ENCODE measurements around the gene SHISAL2A. TPM values are rescaled to one million over a fixed set of nuclear protein-coding genes. Genes with fewer than 3 reads are reported as not detected.

Gene SHISAL2A
- total RNA-seq, 2 experiments from 2014 or later, result 25.9 to 28.4 TPM

GRCh38 chr1:52653207-52653849 lies 20.4 kb downstream of the SHISAL2A start:
- intact Hi-C loops (cut with DNase I, micrococcal nuclease), result no loop called here
- DNase-seq (no peak), ATAC-seq (ENCODE audit: poor library complexity) (no peak)
- peak overlapping the region; percentile 70 for H3K27ac Mint-ChIP-seq
- H3K36me3 ChIP-seq (ENCODE audit: insufficient read depth, low read length), result peaks cover 54% of the 10 kb centered on the region
- no peaks in the 10 kb centered on the region for H3K27me3 ChIP-seq (ENCODE audit: control insufficient read depth in 1 of 2, insufficient read depth in 2 of 2, low read length in 2 of 2)
- H3K36me3 Mint-ChIP-seq (ENCODE audit: low read depth), result peaks cover 82% of the 10 kb centered on the region
- peaks cover 31% of the 10 kb centered on the region for H3K4me1 Mint-ChIP-seq (ENCODE audit: low read depth)
- POLR2A ChIA-PET, result interaction anchor here (1.2 kb wide), 1 partner anchor 20 kb away, joined by 3 read pairs; no protein-coding TSS in a partner anchor
- H3K9me3 ChIP-seq (ENCODE audit: control insufficient read depth in 1 of 2, insufficient read depth in 1 of 2, low read length in 2 of 2), result no peaks in the 10 kb centered on the region
- CTCF ChIA-PET, result no interaction called here
- H3K4me1 ChIP-seq (ENCODE audit: insufficient read depth, low read length), result no peaks in the 10 kb centered on the region
- H3K4me3 ChIP-seq (ENCODE audit: low read length), result no peak overlapping the region
- H3K27ac ChIP-seq (ENCODE audit: low read depth in 1 of 2, low read length in 2 of 2), result no peak overlapping the region
- TF ChIP-seq, protein P1, sequence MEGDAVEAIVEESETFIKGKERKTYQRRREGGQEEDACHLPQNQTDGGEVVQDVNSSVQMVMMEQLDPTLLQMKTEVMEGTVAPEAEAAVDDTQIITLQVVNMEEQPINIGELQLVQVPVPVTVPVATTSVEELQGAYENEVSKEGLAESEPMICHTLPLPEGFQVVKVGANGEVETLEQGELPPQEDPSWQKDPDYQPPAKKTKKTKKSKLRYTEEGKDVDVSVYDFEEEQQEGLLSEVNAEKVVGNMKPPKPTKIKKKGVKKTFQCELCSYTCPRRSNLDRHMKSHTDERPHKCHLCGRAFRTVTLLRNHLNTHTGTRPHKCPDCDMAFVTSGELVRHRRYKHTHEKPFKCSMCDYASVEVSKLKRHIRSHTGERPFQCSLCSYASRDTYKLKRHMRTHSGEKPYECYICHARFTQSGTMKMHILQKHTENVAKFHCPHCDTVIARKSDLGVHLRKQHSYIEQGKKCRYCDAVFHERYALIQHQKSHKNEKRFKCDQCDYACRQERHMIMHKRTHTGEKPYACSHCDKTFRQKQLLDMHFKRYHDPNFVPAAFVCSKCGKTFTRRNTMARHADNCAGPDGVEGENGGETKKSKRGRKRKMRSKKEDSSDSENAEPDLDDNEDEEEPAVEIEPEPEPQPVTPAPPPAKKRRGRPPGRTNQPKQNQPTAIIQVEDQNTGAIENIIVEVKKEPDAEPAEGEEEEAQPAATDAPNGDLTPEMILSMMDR (IDR thresholded peaks at IDR 0.05), result no peak
- H3K9me3 Mint-ChIP-seq, result no peaks in the 10 kb centered on the region
- no peak overlapping the region for H3K4me3 Mint-ChIP-seq
- H3K27me3 Mint-ChIP-seq, result no peaks in the 10 kb centered on the region

DNA sequence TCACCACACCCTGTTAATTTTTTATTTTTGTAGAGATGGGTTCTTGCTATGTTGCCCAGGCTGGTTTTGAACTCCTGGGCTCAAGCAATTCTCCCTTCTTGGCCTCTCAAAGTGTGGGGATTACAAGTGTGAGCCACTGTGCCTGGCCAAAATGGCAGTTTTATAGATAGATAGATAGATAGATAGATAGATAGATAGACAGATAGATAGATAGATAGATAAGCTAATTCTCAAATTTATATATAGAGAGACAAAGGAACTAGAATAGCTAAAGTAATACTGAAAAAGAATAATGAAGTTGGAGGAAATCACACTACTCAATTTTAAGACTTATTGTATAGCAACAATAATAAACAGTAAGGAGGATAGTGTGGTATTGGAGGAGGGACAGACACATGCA lies 21.1 kb downstream of the SHISAL2A start:
- ChIA-PET CTCF (no interaction called here), POLR2A (no interaction called here)
- peaks cover 75% of the 10 kb centered on the region for H3K36me3 Mint-ChIP-seq (ENCODE audit: low read depth)
- ATAC-seq (ENCODE audit: poor library complexity), result no peak
- H3K9me3 Mint-ChIP-seq, result no peaks in the 10 kb centered on the region
- Histone ChIP-seq H3K27me3 (ENCODE audit: control insufficient read depth in 1 of 2, insufficient read depth in 2 of 2, low read length in 2 of 2) (no peaks in the 10 kb centered on the region), H3K27ac (ENCODE audit: low read depth in 1 of 2, low read length in 2 of 2) (no peak overlapping the region), H3K4me1 (ENCODE audit: insufficient read depth, low read length) (no peaks in the 10 kb centered on the region), H3K36me3 (ENCODE audit: insufficient read depth, low read length) (peaks cover 47% of the 10 kb centered on the region), H3K9me3 (ENCODE audit: control insufficient read depth in 1 of 2, insufficient read depth in 1 of 2, low read length in 2 of 2) (no peaks in the 10 kb centered on the region), H3K4me3 (ENCODE audit: low read length) (no peak overlapping the region)
- TF ChIP-seq, protein P1 (IDR thresholded peaks at IDR 0.05), result no peak
- no peak overlapping the region for H3K27ac Mint-ChIP-seq
- H3K4me1 Mint-ChIP-seq (ENCODE audit: low read depth), result peaks cover 24% of the 10 kb centered on the region
- no peak overlapping the region for H3K4me3 Mint-ChIP-seq
- DNase-seq, result no peak
- no peaks in the 10 kb centered on the region for H3K27me3 Mint-ChIP-seq
- intact Hi-C loops (cut with DNase I, micrococcal nuclease), result no loop called here

GRCh38 chr1:52657702-52658101 lies 24.7 kb downstream of the SHISAL2A start:
- no peaks in the 10 kb centered on the region for H3K27me3 Mint-ChIP-seq
- ChIA-PET CTCF (no interaction called here), POLR2A (no interaction called here)
- DNase-seq, result no peak
- Histone ChIP-seq H3K9me3 (ENCODE audit: control insufficient read depth in 1 of 2, insufficient read depth in 1 of 2, low read length in 2 of 2) (no peaks in the 10 kb centered on the region), H3K36me3 (ENCODE audit: insufficient read depth, low read length) (peaks cover 43% of the 10 kb centered on the region), H3K27ac (ENCODE audit: low read depth in 1 of 2, low read length in 2 of 2) (no peak overlapping the region), H3K4me3 (ENCODE audit: low read length) (no peak overlapping the region), H3K4me1 (ENCODE audit: insufficient read depth, low read length) (peaks cover 4% of the 10 kb centered on the region), H3K27me3 (ENCODE audit: control insufficient read depth in 1 of 2, insufficient read depth in 2 of 2, low read length in 2 of 2) (no peaks in the 10 kb centered on the region)
- H3K36me3 Mint-ChIP-seq (ENCODE audit: low read depth), result peaks cover 61% of the 10 kb centered on the region
- ATAC-seq (ENCODE audit: poor library complexity), result no peak
- peak overlapping the region; percentile 21 for H3K27ac Mint-ChIP-seq
- TF ChIP-seq, protein P1 (IDR thresholded peaks at IDR 0.05), result no peak
- H3K4me3 Mint-ChIP-seq, result no peak overlapping the region
- no peaks in the 10 kb centered on the region for H3K9me3 Mint-ChIP-seq
- peaks cover 20% of the 10 kb centered on the region for H3K4me1 Mint-ChIP-seq (ENCODE audit: low read depth)
- intact Hi-C loops (cut with DNase I, micrococcal nuclease), result no loop called here
